Lung (tissue), 12 donors: ENCODE results near the gene PDGFC. TPM values are rescaled to one million over a fixed set of nuclear protein-coding genes. Genes with fewer than 3 reads are reported as not detected.

Source experiments
- ATAC-seq: fragments of 200-7000 bp; cut with Tn5 transposase; one replicate; pipeline ENCODE4 v1.9.1; 2020; ENCODE audit warnings: moderate number of reproducible peaks; ENCODE audit not compliant: insufficient read depth, low FRiP score
- DNase-seq, 3 donors: peaks; one replicate each; pipeline ENCODE4 v3.0.0-alpha.2; 2013 to 2017
- H3K27ac ChIP-seq, 2 donors: one replicate each; pipeline ENCODE4 v1.5.1; 2013; ENCODE audit warnings: mild to moderate bottlenecking in 2 of 2, moderate library complexity in 2 of 2, control low read depth in 1 of 2, inconsistent platforms in 1 of 2, low read depth in 1 of 2, low read length in 1 of 2
- H3K27me3 ChIP-seq, 3 donors: one replicate each; pipeline ENCODE4 v1.5.1; 2013; ENCODE audit warnings: low read length in 2 of 3; ENCODE audit not compliant: control insufficient read depth in 3 of 3, insufficient read depth in 3 of 3
- H3K36me3 ChIP-seq, 4 donors: one replicate each; pipeline ENCODE4 v1.5.1; 2013; ENCODE audit warnings: low read length in 4 of 4, mild to moderate bottlenecking in 1 of 4, moderate library complexity in 1 of 4; ENCODE audit not compliant: control insufficient read depth in 4 of 4, insufficient read depth in 4 of 4
- H3K4me1 ChIP-seq, 5 donors: one replicate each; pipeline ENCODE4 v1.5.1; 2013; ENCODE audit warnings: low read length in 5 of 5, mild to moderate bottlenecking in 2 of 5, moderate library complexity in 1 of 5; ENCODE audit not compliant: control insufficient read depth in 5 of 5, insufficient read depth in 5 of 5
- H3K4me3 ChIP-seq: one replicate; pipeline ENCODE4 v1.5.1; 2013; ENCODE audit warnings: mild to moderate bottlenecking, control low read depth, moderate library complexity
- H3K9ac ChIP-seq, 2 donors: one replicate each; pipeline ENCODE4 v1.5.1; 2013; ENCODE audit warnings: low read length in 2 of 2, control low read depth in 1 of 2; ENCODE audit not compliant: insufficient read depth in 1 of 2
- H3K9me3 ChIP-seq, 4 donors: one replicate each; pipeline ENCODE4 v1.5.1; 2013; ENCODE audit warnings: low read length in 3 of 4, mild to moderate bottlenecking in 1 of 4, moderate library complexity in 1 of 4; ENCODE audit not compliant: control insufficient read depth in 4 of 4, insufficient read depth in 3 of 4
- CTCF ChIP-seq: IDR thresholded peaks from 2 replicates; pipeline ENCODE4 v1.5.1; 2012; ENCODE audit warnings: mild to moderate bottlenecking; ENCODE audit errors: control extremely low read depth, extremely low read depth
- WGBS, 2 donors: extraction: QIAGEN DNeasy Blood & Tissue Kit; methylation state at CpG; one replicate each; pipeline ENCODE4 v1.1.7; 2013; 5-methylcytosine and 5-hydroxymethylcytosine counted together
- polyA plus RNA-seq, 2 donors: library from polyadenylated mRNA; stranded (reverse); fragments of 200-250 nt; gene quantifications; one replicate each; pipeline ENCODE4 v1.2.1, GENCODE V29; 2013
- total RNA-seq, 2 donors: library from RNA; depleted of rRNA in 1 of 2; stranded (reverse); fragments of >200 nt in 1 of 2; gene quantifications; one replicate each; pipeline ENCODE4 v1.2.1, GENCODE V29; 2014 to 2021
- donor health status: control.
- donor health status: control.
- donor health status: Bipolar disorder and iron deficiency.
- donor health status: healthy.
- donor health status: DM: yes; HTN: yes; CAD: no.

Gene PDGFC
- total and polyA plus RNA-seq, 4 donors = 4.5 to 56.0 (median 11.7) TPM

- H3K4me3 ChIP-seq = no peak overlapping the region
- H3K4me1 ChIP-seq = peaks cover 0 to 17% (median 0%) of the 10 kb centered on the region in 5 donors
- H3K36me3 ChIP-seq = no peaks in the 10 kb centered on the region
- H3K27me3 ChIP-seq = no peaks in the 10 kb centered on the region
- peak; percentile 81 for ATAC-seq
- no peak for TF ChIP-seq CTCF
- H3K9me3 ChIP-seq = no peaks in the 10 kb centered on the region
- WGBS, 2 donors = 38 to 62% methylated on average over 2 of the region's 2 CpGs
- DNase-seq = peak in 1 of 3 donors; percentile 43
- H3K27ac ChIP-seq = peak overlapping the region in 1 of 2 donors; percentile 33
- H3K9ac ChIP-seq = no peak overlapping the region
Observed at GRCh38 chr4:156949373-156949814, 22.2 kb downstream of the PDGFC start.

GRCh38 chr4:156948738-156949137 is 22.9 kb downstream of the PDGFC start:
- DNase-seq (no peak), ATAC-seq (no peak)
- no peak overlapping the region for H3K27ac ChIP-seq
- no peaks in the 10 kb centered on the region for H3K27me3 ChIP-seq
- 69 to 80% methylated on average over 3 of the region's 3 CpGs for WGBS, 2 donors
- H3K9me3 ChIP-seq = no peaks in the 10 kb centered on the region
- no peak overlapping the region for H3K4me3 ChIP-seq
- peaks cover 0 to 17% (median 0%) of the 10 kb centered on the region in 5 donors for H3K4me1 ChIP-seq
- H3K36me3 ChIP-seq = no peaks in the 10 kb centered on the region
- no peak overlapping the region for H3K9ac ChIP-seq
- no peak for TF ChIP-seq CTCF

GRCh38 chr4:156948133-156948532 is 23.5 kb downstream of the PDGFC start:
- DNase-seq (no peak), ATAC-seq (no peak)
- Histone ChIP-seq H3K27ac (no peak overlapping the region), H3K4me1 (peaks cover 0 to 18% (median 0%) of the 10 kb centered on the region in 5 donors), H3K27me3 (no peaks in the 10 kb centered on the region), H3K4me3 (no peak overlapping the region), H3K9me3 (no peaks in the 10 kb centered on the region), H3K36me3 (no peaks in the 10 kb centered on the region), H3K9ac (no peak overlapping the region)
- WGBS, 2 donors = 78 to 81% methylated on average over 6 of the region's 6 CpGs
- no peak for TF ChIP-seq CTCF
